GM19328 (cell line): ENCODE results near the gene TAS2R14.

Experiments used
- ATAC-seq: cut with Tn5 transposase; IDR thresholded peaks from one replicate; pipeline ENCODE4 v1.9.1; 2021; ENCODE audit warnings: mild to moderate bottlenecking, moderate library complexity; ENCODE audit not compliant: unreplicated experiment

Gene TAS2R14

GRCh38 chr12:10909462-10909861 is 29.6 kb downstream of the TAS2R14 start, which contains the start of gene TAS2R13:
TAS2R13 (minus strand) TSS chr12:10909562; CDS start chr12:10909298, 264 bp downstream.
- no peak for ATAC-seq

- ATAC-seq = no peak
These were observed 34.4 kb downstream of the TAS2R14 start for GRCh38 chr12:10904686-10905085.

- no peak for ATAC-seq
These were observed 37.6 kb downstream of the TAS2R14 start for GRCh38 chr12:10901427-10901826.

GRCh38 chr12:10900972-10901371 is 38.1 kb downstream of the TAS2R14 start:
- no peak for ATAC-seq

GRCh38 chr12:10900530-10900929 is 38.5 kb downstream of the TAS2R14 start:
- no peak for ATAC-seq

GRCh38 chr12:10896854-10897253 is 42.2 kb downstream of the TAS2R14 start:
- no peak for ATAC-seq

GRCh38 chr12:10891937-10892336 is 47.1 kb downstream of the TAS2R14 start:
- ATAC-seq = no peak

- ATAC-seq = no peak
These were observed 49.8 kb downstream of the TAS2R14 start for GRCh38 chr12:10889226-10889625.
